ENCODE data around the gene FCHSD2. TPM values are rescaled to one million over a fixed set of nuclear protein-coding genes. Genes with fewer than 3 reads are reported as not detected.

FCHSD2 gene
- polyA plus RNA-seq, 2 of the 4 experiments (the other 2 are of a cell fraction) = 10.5 to 19.0 TPM

GRCh38 chr11:72904016-72904415 lies 238.1 kb downstream of the FCHSD2 start (continued):
- TF ChIP-seq RFX5 (IDR thresholded peaks at IDR 0.05) = no peak
- TF ChIP-seq MAZ (IDR thresholded peaks at IDR 0.05; ENCODE audit: borderline replicate concordance, low read depth, low read length) = no peak
- TF ChIP-seq SMC3 (IDR thresholded peaks at IDR 0.05) = no peak
- TF ChIP-seq FOSL2 (IDR thresholded peaks at IDR 0.05) = no peak
- no peak for TF ChIP-seq FOSL2 (CRISPR knock-in tag; IDR thresholded peaks at IDR 0.05)

GRCh38 chr11:72901374-72901773 lies 240.7 kb downstream of the FCHSD2 start:
- ChIA-PET POLR2A (no interaction called here), CTCF (interaction anchor here (1.0 kb wide), 1 partner anchor 373 kb away, joined by 3 read pairs; no protein-coding TSS in a partner anchor)
- Histone ChIP-seq H3K4me2 (no peak overlapping the region), H3K9me3 (no peaks in the 10 kb centered on the region; the same call in 2 of the 3 replicates), H3K4me1 (no peaks in the 10 kb centered on the region), H3K4me3 (no peak overlapping the region), H3K27ac (no peak overlapping the region)
- TF ChIP-seq SREBF2 (IDR thresholded peaks at IDR 0.05) (no peak), HES2 (IDR thresholded peaks at IDR 0.05) (no peak), BHLHE40 (IDR thresholded peaks at IDR 0.05; ENCODE audit: low read depth, low read length) (no peak), NFE2L2 (conservative IDR thresholded peaks at IDR 0.05; ENCODE audit: low read length) (no peak), POLR2A (IDR thresholded peaks at IDR 0.05; ENCODE audit: low read length) (no peak), RFX5 (IDR thresholded peaks at IDR 0.05) (no peak), CTCF (IDR thresholded peaks at IDR 0.05) (no peak), ZSCAN20 (CRISPR knock-in tag; IDR thresholded peaks at IDR 0.05) (no peak), HDAC2 (IDR thresholded peaks at IDR 0.05) (no peak), CBX8 (IDR thresholded peaks at IDR 0.05) (no peak), MYC (IDR thresholded peaks at IDR 0.05; ENCODE audit: borderline replicate concordance, low read length) (no peak), HEYL (CRISPR knock-in tag; IDR thresholded peaks at IDR 0.05) (no peak)
- TF ChIP-seq, protein P1, sequence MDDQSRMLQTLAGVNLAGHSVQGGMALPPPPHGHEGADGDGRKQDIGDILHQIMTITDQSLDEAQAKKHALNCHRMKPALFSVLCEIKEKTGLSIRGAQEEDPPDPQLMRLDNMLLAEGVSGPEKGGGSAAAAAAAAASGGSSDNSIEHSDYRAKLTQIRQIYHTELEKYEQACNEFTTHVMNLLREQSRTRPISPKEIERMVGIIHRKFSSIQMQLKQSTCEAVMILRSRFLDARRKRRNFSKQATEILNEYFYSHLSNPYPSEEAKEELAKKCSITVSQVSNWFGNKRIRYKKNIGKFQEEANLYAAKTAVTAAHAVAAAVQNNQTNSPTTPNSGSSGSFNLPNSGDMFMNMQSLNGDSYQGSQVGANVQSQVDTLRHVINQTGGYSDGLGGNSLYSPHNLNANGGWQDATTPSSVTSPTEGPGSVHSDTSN (IDR thresholded peaks at IDR 0.05) = no peak
- TF ChIP-seq, protein P2, sequence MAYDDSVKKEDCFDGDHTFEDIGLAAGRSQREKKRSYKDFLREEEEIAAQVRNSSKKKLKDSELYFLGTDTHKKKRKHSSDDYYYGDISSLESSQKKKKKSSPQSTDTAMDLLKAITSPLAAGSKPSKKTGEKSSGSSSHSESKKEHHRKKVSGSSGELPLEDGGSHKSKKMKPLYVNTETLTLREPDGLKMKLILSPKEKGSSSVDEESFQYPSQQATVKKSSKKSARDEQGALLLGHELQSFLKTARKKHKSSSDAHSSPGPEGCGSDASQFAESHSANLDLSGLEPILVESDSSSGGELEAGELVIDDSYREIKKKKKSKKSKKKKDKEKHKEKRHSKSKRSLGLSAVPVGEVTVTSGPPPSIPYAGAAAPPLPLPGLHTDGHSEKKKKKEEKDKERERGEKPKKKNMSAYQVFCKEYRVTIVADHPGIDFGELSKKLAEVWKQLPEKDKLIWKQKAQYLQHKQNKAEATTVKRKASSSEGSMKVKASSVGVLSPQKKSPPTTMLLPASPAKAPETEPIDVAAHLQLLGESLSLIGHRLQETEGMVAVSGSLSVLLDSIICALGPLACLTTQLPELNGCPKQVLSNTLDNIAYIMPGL (CRISPR knock-in tag; IDR thresholded peaks at IDR 0.05; ENCODE audit: borderline replicate concordance) = no peak
- FAIRE-seq (no peak), DNase-seq (ENCODE audit: low read depth in 1 of 2, low spot score in 1 of 2) (no peak), ATAC-seq (no peak)

DNA sequence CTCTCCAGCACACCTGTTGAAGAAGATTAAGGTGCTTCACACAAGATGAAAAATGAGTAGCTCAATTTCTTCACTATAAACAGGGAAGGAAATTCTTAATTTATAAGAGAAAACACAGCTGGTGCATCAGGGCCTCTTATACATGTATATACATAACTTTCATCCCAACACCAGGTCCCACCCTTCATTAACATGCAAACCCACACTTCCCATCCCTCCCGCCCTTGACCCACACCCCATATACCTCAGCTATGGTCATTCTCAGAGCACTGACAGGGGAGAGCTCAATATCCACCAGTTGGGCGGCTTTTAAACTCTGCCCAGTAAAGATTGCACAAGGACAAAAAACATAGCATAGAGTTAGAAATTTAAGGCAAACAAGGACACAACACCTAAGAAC lies 242.1 kb downstream of the FCHSD2 start:
- no peak for ATAC-seq
- WGBS (ENCODE audit: missing lambda C conversion rate) = 86% methylated on average over 2 of the region's 2 CpGs
- no peak overlapping the region for H3K4me3 ChIP-seq
- POLR2A ChIA-PET = no interaction called here
- no peak overlapping the region for H3K4me2 ChIP-seq
- CTCF ChIA-PET = interaction anchor here (0.7 kb wide), 1 partner anchor 242 kb away, joined by 4 read pairs; the partner anchor contains the start of gene FCHSD2
- H3K27ac ChIP-seq = no peak overlapping the region
- H3K9me3 ChIP-seq = no peaks in the 10 kb centered on the region
- no peak for FAIRE-seq
- TF ChIP-seq NR3C1 (IDR thresholded peaks at IDR 0.05) (no peak), BCL3 (IDR thresholded peaks at IDR 0.05) (no peak), CBX2 (IDR thresholded peaks at IDR 0.05; ENCODE audit: borderline replicate concordance, low read depth) (no peak), KDM5A (IDR thresholded peaks at IDR 0.05) (no peak), REST (IDR thresholded peaks at IDR 0.05) (no peak), MAX (IDR thresholded peaks at IDR 0.05) (no peak), BHLHE40 (IDR thresholded peaks at IDR 0.05; ENCODE audit: low read depth, low read length) (no peak), CEBPB (IDR thresholded peaks at IDR 0.05) (no peak), RAD21 (conservative IDR thresholded peaks at IDR 0.05 in 1 of 2, IDR thresholded peaks at IDR 0.05 in 1 of 2) (no peak), RCOR1 (IDR thresholded peaks at IDR 0.05; ENCODE audit: low read depth, low read length) (no peak)
- no peaks in the 10 kb centered on the region for H3K4me1 ChIP-seq
- DNase-seq (ENCODE audit: low read depth in 1 of 2, low spot score in 1 of 2) = no peak
